Measurements from ENCODE around the gene PRKAG1.

Gene PRKAG1

DNA sequence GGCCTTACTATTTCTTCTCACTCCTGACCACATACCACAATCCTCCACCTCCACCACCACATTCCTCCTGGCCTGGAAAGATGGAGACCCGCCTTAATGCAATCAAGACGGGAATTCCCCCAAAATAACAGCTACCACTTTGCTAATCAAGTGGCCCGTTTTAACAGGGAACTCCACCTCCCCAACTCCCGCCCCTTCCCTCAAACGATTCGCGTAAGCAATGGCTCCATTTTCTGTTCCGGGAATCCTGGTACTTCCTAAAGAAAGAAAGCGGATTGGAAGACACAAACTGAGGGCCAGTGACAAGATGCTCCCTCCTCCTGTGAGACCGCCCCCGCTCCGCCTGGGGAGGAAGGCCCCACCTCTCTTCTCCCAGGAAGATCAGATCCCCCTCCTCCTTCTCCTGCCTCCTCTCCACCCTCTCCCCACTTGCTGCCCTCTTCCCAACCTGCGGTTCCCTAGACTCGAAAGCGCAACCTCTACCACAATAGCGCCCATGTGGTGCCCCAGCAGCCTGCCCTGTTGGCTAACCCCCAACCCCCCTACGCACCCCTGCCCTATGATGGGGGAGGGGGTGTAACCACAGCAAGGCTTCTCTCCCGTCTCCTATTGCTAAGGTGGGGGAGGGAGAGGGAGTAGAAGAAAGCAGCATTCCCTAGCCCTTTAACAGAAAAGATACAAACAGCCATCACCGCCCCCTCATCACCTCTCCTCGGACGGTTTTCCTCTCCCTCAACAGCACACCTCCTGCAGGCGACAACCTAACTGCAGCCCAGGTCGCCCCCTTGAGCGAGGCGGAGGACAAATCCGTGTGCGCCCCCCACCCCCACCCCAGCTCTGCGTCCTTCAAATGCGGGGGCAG, 62.1 kb downstream of the PRKAG1 start (continued):
- TF ChIP-seq, protein P1, sequence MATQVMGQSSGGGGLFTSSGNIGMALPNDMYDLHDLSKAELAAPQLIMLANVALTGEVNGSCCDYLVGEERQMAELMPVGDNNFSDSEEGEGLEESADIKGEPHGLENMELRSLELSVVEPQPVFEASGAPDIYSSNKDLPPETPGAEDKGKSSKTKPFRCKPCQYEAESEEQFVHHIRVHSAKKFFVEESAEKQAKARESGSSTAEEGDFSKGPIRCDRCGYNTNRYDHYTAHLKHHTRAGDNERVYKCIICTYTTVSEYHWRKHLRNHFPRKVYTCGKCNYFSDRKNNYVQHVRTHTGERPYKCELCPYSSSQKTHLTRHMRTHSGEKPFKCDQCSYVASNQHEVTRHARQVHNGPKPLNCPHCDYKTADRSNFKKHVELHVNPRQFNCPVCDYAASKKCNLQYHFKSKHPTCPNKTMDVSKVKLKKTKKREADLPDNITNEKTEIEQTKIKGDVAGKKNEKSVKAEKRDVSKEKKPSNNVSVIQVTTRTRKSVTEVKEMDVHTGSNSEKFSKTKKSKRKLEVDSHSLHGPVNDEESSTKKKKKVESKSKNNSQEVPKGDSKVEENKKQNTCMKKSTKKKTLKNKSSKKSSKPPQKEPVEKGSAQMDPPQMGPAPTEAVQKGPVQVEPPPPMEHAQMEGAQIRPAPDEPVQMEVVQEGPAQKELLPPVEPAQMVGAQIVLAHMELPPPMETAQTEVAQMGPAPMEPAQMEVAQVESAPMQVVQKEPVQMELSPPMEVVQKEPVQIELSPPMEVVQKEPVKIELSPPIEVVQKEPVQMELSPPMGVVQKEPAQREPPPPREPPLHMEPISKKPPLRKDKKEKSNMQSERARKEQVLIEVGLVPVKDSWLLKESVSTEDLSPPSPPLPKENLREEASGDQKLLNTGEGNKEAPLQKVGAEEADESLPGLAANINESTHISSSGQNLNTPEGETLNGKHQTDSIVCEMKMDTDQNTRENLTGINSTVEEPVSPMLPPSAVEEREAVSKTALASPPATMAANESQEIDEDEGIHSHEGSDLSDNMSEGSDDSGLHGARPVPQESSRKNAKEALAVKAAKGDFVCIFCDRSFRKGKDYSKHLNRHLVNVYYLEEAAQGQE (tag by site-specific recombination; IDR thresholded peaks at IDR 0.05), result no peak
- TF ChIP-seq ZSCAN18 (tag by site-specific recombination; IDR thresholded peaks at IDR 0.05), result 0 out of 2 replicates have a peak, but pooled peaks have one; percentile 36
- no peak for TF ChIP-seq ZNF138 (tag by site-specific recombination; IDR thresholded peaks at IDR 0.05; ENCODE audit: borderline replicate concordance)
- TF ChIP-seq ZNF76 (tag by site-specific recombination; IDR thresholded peaks at IDR 0.05; ENCODE audit: borderline replicate concordance, low read depth), result peak; percentile 55; the same call in 1 of the 2 replicates
- TF ChIP-seq, protein P2, sequence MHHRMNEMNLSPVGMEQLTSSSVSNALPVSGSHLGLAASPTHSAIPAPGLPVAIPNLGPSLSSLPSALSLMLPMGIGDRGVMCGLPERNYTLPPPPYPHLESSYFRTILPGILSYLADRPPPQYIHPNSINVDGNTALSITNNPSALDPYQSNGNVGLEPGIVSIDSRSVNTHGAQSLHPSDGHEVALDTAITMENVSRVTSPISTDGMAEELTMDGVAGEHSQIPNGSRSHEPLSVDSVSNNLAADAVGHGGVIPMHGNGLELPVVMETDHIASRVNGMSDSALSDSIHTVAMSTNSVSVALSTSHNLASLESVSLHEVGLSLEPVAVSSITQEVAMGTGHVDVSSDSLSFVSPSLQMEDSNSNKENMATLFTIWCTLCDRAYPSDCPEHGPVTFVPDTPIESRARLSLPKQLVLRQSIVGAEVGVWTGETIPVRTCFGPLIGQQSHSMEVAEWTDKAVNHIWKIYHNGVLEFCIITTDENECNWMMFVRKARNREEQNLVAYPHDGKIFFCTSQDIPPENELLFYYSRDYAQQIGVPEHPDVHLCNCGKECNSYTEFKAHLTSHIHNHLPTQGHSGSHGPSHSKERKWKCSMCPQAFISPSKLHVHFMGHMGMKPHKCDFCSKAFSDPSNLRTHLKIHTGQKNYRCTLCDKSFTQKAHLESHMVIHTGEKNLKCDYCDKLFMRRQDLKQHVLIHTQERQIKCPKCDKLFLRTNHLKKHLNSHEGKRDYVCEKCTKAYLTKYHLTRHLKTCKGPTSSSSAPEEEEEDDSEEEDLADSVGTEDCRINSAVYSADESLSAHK (tag by site-specific recombination; IDR thresholded peaks at IDR 0.05), result 0 out of 2 replicates have a peak, but pooled peaks have one; percentile 10
- peak; percentile 87 for TF ChIP-seq CTCF (tag by site-specific recombination; IDR thresholded peaks at IDR 0.05)
- TF ChIP-seq, protein P3, sequence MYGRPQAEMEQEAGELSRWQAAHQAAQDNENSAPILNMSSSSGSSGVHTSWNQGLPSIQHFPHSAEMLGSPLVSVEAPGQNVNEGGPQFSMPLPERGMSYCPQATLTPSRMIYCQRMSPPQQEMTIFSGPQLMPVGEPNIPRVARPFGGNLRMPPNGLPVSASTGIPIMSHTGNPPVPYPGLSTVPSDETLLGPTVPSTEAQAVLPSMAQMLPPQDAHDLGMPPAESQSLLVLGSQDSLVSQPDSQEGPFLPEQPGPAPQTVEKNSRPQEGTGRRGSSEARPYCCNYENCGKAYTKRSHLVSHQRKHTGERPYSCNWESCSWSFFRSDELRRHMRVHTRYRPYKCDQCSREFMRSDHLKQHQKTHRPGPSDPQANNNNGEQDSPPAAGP (tag by site-specific recombination; IDR thresholded peaks at IDR 0.05), result peak; percentile 8; the same call in 1 of the 2 replicates
- no peak for TF ChIP-seq ZBTB44 (tag by site-specific recombination; IDR thresholded peaks at IDR 0.05)
- peak; percentile 99 for TF ChIP-seq ZNF398 (tag by site-specific recombination; IDR thresholded peaks at IDR 0.05)
- TF ChIP-seq MZF1 (tag by site-specific recombination; IDR thresholded peaks at IDR 0.05; ENCODE audit: borderline replicate concordance), result peak; percentile 89
- TF ChIP-seq, protein P4, sequence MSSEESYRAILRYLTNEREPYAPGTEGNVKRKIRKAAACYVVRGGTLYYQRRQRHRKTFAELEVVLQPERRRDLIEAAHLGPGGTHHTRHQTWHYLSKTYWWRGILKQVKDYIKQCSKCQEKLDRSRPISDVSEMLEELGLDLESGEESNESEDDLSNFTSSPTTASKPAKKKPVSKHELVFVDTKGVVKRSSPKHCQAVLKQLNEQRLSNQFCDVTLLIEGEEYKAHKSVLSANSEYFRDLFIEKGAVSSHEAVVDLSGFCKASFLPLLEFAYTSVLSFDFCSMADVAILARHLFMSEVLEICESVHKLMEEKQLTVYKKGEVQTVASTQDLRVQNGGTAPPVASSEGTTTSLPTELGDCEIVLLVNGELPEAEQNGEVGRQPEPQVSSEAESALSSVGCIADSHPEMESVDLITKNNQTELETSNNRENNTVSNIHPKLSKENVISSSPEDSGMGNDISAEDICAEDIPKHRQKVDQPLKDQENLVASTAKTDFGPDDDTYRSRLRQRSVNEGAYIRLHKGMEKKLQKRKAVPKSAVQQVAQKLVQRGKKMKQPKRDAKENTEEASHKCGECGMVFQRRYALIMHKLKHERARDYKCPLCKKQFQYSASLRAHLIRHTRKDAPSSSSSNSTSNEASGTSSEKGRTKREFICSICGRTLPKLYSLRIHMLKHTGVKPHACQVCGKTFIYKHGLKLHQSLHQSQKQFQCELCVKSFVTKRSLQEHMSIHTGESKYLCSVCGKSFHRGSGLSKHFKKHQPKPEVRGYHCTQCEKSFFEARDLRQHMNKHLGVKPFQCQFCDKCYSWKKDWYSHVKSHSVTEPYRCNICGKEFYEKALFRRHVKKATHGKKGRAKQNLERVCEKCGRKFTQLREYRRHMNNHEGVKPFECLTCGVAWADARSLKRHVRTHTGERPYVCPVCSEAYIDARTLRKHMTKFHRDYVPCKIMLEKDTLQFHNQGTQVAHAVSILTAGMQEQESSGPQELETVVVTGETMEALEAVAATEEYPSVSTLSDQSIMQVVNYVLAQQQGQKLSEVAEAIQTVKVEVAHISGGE (tag by site-specific recombination; conservative IDR thresholded peaks at IDR 0.05; ENCODE audit: low read depth), result no peak
- TF ChIP-seq ZNF24 (tag by site-specific recombination; IDR thresholded peaks at IDR 0.05), result peak; percentile 17; the same call in 1 of the 2 replicates
- TF ChIP-seq, protein P5, sequence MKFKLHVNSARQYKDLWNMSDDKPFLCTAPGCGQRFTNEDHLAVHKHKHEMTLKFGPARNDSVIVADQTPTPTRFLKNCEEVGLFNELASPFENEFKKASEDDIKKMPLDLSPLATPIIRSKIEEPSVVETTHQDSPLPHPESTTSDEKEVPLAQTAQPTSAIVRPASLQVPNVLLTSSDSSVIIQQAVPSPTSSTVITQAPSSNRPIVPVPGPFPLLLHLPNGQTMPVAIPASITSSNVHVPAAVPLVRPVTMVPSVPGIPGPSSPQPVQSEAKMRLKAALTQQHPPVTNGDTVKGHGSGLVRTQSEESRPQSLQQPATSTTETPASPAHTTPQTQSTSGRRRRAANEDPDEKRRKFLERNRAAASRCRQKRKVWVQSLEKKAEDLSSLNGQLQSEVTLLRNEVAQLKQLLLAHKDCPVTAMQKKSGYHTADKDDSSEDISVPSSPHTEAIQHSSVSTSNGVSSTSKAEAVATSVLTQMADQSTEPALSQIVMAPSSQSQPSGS (tag by site-specific recombination; IDR thresholded peaks at IDR 0.05; ENCODE audit: low read depth), result no peak
- TF ChIP-seq ELK4 (IDR thresholded peaks at IDR 0.05; ENCODE audit: borderline replicate concordance, low read depth, low read length), result no peak
- TF ChIP-seq ZNF266 (tag by site-specific recombination; IDR thresholded peaks at IDR 0.05; ENCODE audit: low read depth), result no peak

All from HEK293 (cell line).